Mammary epithelial cell (primary cell): ENCODE data around the gene EPHB2.

ENCODE experiments used
- CTCF ChIP-seq, 2 donors: IDR thresholded peaks in 1 of 2; conservative IDR thresholded peaks in 1 of 2; 2 replicates each; pipeline ENCODE4 v1.5.1; 2011 to 2012; ENCODE audit warnings: inconsistent platforms in 2 of 2, low read length in 2 of 2, mild to moderate bottlenecking in 2 of 2, control low read depth in 1 of 2, low read depth in 1 of 2; ENCODE audit not compliant: insufficient read depth in 1 of 2; ENCODE audit errors: extremely low read depth in 1 of 2
- EZH2 ChIP-seq: IDR thresholded peaks from 2 replicates; pipeline ENCODE4 v1.6.1; 2012; ENCODE audit warnings: low read length, inconsistent platforms, borderline replicate concordance

- no peak for TF ChIP-seq CTCF (conservative IDR thresholded peaks at IDR 0.05 in 1 of 2, IDR thresholded peaks at IDR 0.05 in 1 of 2; ENCODE audit: extremely low read depth in 1 of 2, insufficient read depth in 1 of 2, low read depth in 1 of 2, low read length in 2 of 2)
- no peak for TF ChIP-seq EZH2
These were observed 210.9 kb downstream of the EPHB2 start for GRCh38 chr1:22921452-22922126.
